BE2C (cell line): Measurements from ENCODE around the gene SNRPE.
"Not testable (repeated sequence)": the region's sequence is repeated elsewhere in the genome, so short reads cannot be mapped to it uniquely, and the experiment has no call there.

Experiments
- DNase-seq: peaks from one replicate; pipeline ENCODE4 v3.0.0-alpha.2; 2020
- H3K27me3 ChIP-seq: fragments of 250-450 bp; sonication (Bioruptor Pico); 2 replicates; pipeline ENCODE4 v1.5.1; 2020; ENCODE audit warnings: mild to moderate bottlenecking
- H3K36me3 ChIP-seq: fragments of 250-450 bp; sonication (Bioruptor Pico); 2 replicates; pipeline ENCODE4 v1.5.1; 2020; ENCODE audit warnings: mild to moderate bottlenecking
- H3K4me1 ChIP-seq: fragments of 250-450 bp; sonication (Bioruptor Pico); 2 replicates; pipeline ENCODE4 v1.5.1; 2020
- H3K4me3 ChIP-seq: 2 replicates; pipeline ENCODE4 v1.5.1; 2011; ENCODE audit warnings: low read depth, low read length
- H3K9me3 ChIP-seq: fragments of 250-450 bp; sonication (Bioruptor Pico); 2 replicates; pipeline ENCODE4 v1.5.1; 2020
- TF ChIP-seq, protein P1 (sequence below): IDR thresholded peaks from 2 replicates; pipeline ENCODE4 v1.5.1; 2012; ENCODE audit warnings: mild to moderate bottlenecking, low read depth, low read length

Gene SNRPE

DNA sequence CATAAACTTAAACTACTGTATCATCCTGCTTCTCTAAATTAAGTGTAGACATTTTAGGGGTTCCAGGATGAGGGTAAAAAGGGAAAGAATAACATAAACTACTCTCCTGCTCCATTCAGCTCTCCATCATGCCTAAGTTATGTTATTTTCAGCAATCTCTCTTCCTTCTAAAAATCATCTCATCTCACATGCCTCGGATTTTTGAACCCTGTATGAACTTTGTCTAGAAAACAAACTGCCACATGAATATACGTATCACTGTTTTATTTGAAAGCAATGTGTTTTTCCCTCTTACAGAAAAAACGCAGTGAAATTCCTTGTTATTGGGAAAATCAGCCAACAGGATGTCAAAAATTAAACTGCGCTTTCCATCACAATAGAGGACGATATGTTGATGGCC lies 33.4 kb upstream of the SNRPE start:
- TF ChIP-seq, protein P1, sequence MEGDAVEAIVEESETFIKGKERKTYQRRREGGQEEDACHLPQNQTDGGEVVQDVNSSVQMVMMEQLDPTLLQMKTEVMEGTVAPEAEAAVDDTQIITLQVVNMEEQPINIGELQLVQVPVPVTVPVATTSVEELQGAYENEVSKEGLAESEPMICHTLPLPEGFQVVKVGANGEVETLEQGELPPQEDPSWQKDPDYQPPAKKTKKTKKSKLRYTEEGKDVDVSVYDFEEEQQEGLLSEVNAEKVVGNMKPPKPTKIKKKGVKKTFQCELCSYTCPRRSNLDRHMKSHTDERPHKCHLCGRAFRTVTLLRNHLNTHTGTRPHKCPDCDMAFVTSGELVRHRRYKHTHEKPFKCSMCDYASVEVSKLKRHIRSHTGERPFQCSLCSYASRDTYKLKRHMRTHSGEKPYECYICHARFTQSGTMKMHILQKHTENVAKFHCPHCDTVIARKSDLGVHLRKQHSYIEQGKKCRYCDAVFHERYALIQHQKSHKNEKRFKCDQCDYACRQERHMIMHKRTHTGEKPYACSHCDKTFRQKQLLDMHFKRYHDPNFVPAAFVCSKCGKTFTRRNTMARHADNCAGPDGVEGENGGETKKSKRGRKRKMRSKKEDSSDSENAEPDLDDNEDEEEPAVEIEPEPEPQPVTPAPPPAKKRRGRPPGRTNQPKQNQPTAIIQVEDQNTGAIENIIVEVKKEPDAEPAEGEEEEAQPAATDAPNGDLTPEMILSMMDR, result no peak
- no peak overlapping the region for H3K4me3 ChIP-seq
- H3K9me3 ChIP-seq, result no peaks in the 10 kb centered on the region
- peaks cover 83% of the 10 kb centered on the region for H3K36me3 ChIP-seq
- DNase-seq, result no peak
- H3K4me1 ChIP-seq, result no peaks in the 10 kb centered on the region
- H3K27me3 ChIP-seq, result no peaks in the 10 kb centered on the region

DNA sequence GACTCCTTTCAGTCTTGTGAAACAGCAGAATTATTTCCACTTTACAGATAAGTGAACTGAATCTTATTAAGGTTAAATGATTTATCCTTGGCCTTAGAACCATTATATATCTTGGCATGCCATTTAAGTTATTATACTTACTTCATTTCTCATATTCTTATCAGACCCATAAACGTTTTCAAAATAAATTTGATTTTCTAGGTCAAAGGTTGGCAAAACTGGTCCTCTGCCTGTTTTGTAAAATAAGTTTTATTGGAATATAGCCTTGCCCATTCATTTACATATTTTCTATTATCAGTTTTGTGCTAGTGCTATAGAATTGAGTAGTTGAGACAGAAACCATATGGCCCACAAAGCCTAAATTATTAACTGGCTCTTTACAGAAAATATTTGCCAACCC lies 32.9 kb upstream of the SNRPE start:
- Histone ChIP-seq H3K36me3 (peaks cover 79% of the 10 kb centered on the region), H3K4me3 (no peak overlapping the region), H3K9me3 (no peaks in the 10 kb centered on the region), H3K27me3 (no peaks in the 10 kb centered on the region), H3K4me1 (no peaks in the 10 kb centered on the region)
- TF ChIP-seq, protein P1, result no peak
- no peak for DNase-seq

DNA sequence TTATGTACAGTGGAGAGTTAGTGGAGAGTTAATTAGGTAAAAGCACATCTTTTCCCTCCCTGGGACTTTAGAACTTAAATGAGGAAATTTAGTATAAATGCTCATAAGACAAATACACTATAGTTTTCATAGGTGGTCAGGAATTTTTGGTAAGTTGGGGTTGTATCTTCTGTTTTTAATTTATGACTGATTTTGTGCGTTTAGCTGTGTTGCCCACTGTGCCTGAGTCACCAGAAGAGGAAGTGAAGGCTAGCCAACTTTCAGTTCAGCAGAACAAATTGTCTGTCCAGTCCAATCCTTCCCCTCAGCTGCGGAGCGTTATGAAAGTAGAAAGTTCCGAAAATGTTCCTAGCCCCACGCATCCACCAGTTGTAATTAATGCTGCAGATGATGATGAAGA lies 32.2 kb upstream of the SNRPE start:
- H3K4me3 ChIP-seq, H3K4me1 ChIP-seq, DNase-seq, H3K9me3 ChIP-seq, H3K27me3 ChIP-seq: not testable (repeated sequence)
- H3K36me3 ChIP-seq, result peaks cover 80% of the 10 kb centered on the region

DNA sequence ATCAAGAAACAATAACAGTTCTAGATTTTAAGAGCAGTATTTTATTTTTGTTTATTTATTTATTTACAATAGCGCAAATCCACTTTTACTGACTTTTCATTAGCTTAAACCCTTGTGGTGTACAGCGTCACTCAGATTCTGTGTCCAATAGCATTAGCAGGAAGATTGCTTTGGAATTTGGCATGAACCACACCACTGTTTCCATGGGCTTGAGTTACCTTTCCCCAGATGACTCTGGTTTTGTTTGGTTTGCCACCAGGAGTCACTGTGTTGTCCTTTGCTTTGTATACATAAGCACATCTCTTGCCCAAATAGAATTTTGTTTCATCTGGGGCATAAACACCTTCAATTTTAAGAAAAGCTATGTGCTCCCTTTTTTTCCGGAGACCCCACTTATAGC lies 25.9 kb upstream of the SNRPE start:
- Histone ChIP-seq H3K4me3 (no peak overlapping the region), H3K36me3 (peaks cover 91% of the 10 kb centered on the region), H3K4me1 (no peaks in the 10 kb centered on the region; the same call in 1 of the 2 replicates), H3K27me3 (no peaks in the 10 kb centered on the region), H3K9me3 (no peaks in the 10 kb centered on the region)
- TF ChIP-seq, protein P1, result peak; percentile 30
- DNase-seq, result no peak

DNA sequence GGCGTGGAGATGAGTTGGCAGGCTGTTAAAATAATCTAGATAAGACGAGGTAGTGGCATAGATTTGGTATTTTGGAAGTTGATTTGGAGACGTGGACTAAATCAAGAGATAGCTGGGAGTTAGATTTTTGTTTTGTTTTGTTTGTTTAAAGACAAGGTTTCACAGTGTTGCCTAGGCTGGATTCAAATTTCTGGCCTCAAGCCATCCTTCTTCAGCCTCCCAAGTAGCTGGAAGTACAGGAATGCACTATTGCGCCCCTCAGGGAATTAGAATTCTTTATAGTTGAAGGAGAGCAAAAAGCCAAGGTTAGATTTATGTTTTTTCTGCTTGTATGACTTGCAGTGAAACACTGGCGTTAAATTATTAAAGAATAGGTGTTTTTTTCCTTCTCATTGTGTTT lies 22.3 kb upstream of the SNRPE start:
- Histone ChIP-seq H3K4me3 (no peak overlapping the region), H3K9me3 (no peaks in the 10 kb centered on the region), H3K27me3 (no peaks in the 10 kb centered on the region), H3K36me3 (peaks cover 80% of the 10 kb centered on the region), H3K4me1 (no peaks in the 10 kb centered on the region; the same call in 1 of the 2 replicates)
- TF ChIP-seq, protein P1, result no peak
- no peak for DNase-seq

DNA sequence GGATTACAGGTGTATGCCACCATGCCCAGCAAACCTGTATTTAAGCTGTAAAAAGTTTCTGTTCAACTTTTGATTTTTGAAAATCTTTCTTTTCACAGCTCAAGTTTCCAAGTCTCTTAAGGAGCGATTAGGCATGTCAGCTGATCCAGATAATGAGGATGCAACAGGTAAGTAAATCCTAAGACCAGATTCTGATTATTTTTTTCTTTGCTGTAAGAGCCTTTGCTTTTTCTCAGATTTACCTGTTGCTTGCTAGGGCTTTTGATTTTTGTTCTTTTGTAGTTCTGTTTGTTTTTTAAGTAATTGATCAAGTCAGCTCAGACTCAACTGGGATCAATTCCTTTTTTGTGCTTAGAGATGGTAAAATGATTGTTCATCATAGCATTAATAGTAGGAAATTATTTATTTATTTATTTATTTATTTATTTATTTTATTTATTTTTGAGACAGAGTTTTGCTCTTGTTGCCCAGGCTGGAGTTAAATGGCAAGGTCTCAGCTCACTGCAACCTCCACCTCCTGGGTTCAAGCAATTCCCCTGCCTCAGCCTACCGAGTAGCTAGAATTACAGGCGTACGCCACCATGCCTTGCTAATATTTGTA lies 21.1 kb upstream of the SNRPE start:
- H3K4me3 ChIP-seq, result no peak overlapping the region
- H3K4me1 ChIP-seq, result no peaks in the 10 kb centered on the region; the same call in 1 of the 2 replicates
- H3K9me3 ChIP-seq, result no peaks in the 10 kb centered on the region
- TF ChIP-seq, protein P1, result no peak
- no peaks in the 10 kb centered on the region for H3K27me3 ChIP-seq
- peaks cover 76% of the 10 kb centered on the region for H3K36me3 ChIP-seq
- DNase-seq, result no peak

DNA sequence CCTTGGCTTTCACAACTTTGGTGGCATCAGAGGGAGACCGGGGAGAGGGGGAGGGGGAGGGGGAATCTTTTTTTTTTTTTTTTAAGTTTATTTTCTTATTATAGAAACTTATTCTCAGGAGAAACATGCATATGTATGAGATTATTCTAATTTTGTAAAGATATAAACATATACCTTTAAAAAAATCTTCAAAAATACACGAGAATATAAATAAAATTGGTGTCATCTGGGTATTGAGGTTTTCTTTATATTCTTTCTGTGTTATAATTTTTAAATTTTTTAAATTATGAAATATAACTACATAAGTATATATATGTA lies 18.9 kb upstream of the SNRPE start:
- Histone ChIP-seq H3K4me3 (no peak overlapping the region), H3K36me3 (peaks cover 74% of the 10 kb centered on the region), H3K9me3 (no peaks in the 10 kb centered on the region), H3K27me3 (no peaks in the 10 kb centered on the region), H3K4me1 (no peaks in the 10 kb centered on the region)
- TF ChIP-seq, protein P1, result no peak
- no peak for DNase-seq
